GM13976 (cell line): ENCODE measurements around the gene TCF20.

ENCODE experiments used
- DNase-seq: peaks from one replicate; pipeline ENCODE4 v3.0.0; 2012; ENCODE audit warnings: low spot score
- CTCF ChIP-seq: IDR thresholded peaks from 2 replicates; pipeline ENCODE4 v1.5.1; 2012; ENCODE audit warnings: borderline replicate concordance, mild to moderate bottlenecking; ENCODE audit not compliant: insufficient read depth; ENCODE audit errors: extremely low read depth, missing control alignments, control extremely low read depth
- in situ Hi-C: fragments of 300-500 bp; cut with MboI; formaldehyde crosslinking; loops from one replicate; pipeline ENCODE4 v1.12.0; 2022; ENCODE audit warnings: low sequenced_read_pairs, mixed read lengths, inconsistent platforms; ENCODE audit not compliant: unreplicated experiment

TCF20 gene

GRCh38 chr22:42277988-42278776 is 7.7 kb upstream of the TCF20 start:
- in situ Hi-C loops = no loop called here
- peak; percentile 61 for DNase-seq

GRCh38 chr22:42277232-42277753 is 6.8 kb upstream of the TCF20 start:
- TF ChIP-seq CTCF = no peak
- in situ Hi-C loops = no loop called here
- no peak for DNase-seq

More at GRCh38 chr22:42277988-42278776, 7.7 kb upstream of the TCF20 start:
- TF ChIP-seq CTCF = no peak

GRCh38 chr22:42275970-42276369 is 5.5 kb upstream of the TCF20 start:
- in situ Hi-C loops = no loop called here
- no peak for DNase-seq
- no peak for TF ChIP-seq CTCF

GRCh38 chr22:42275176-42275575 is 4.7 kb upstream of the TCF20 start:
- no peak for TF ChIP-seq CTCF
- in situ Hi-C loops = no loop called here
- DNase-seq = no peak

- in situ Hi-C loops = no loop called here
- no peak for TF ChIP-seq CTCF
- no peak for DNase-seq
Measured at GRCh38 chr22:42273855-42274451, 3.5 kb upstream of the TCF20 start.

- no peak for TF ChIP-seq CTCF
- DNase-seq = no peak
- in situ Hi-C loops = no loop called here
Measured at GRCh38 chr22:42272431-42272999, 2.1 kb upstream of the TCF20 start.
